ENCODE results near the gene FXYD7.

Gene FXYD7

DNA sequence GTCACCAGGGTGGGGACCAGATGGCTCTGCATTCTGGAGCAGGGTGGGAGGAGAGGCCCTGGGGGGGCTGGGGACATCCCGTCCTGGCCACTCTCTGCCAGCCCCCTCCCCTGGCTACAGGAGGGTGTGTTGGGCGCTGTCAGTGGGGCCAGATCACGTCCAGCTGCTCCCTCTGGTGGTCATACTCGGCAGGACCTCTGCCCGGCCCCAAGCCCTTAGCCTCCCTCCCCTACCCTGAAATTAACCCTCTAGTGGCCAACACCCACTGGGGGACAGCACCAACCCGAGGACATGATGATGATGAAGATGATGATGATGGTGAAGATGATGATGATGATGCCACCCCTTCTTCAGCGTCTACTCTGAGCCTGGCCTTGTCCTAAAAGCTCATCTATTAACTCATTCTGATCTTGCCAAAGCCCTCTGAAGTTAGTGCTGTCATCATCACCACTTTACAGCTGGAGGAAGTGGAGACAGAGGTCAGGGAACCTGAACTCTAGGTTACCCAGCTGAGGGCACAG is 7.6 kb upstream of the FXYD7 start:
- FAIRE-seq = no peak
- TF ChIP-seq, protein P1, sequence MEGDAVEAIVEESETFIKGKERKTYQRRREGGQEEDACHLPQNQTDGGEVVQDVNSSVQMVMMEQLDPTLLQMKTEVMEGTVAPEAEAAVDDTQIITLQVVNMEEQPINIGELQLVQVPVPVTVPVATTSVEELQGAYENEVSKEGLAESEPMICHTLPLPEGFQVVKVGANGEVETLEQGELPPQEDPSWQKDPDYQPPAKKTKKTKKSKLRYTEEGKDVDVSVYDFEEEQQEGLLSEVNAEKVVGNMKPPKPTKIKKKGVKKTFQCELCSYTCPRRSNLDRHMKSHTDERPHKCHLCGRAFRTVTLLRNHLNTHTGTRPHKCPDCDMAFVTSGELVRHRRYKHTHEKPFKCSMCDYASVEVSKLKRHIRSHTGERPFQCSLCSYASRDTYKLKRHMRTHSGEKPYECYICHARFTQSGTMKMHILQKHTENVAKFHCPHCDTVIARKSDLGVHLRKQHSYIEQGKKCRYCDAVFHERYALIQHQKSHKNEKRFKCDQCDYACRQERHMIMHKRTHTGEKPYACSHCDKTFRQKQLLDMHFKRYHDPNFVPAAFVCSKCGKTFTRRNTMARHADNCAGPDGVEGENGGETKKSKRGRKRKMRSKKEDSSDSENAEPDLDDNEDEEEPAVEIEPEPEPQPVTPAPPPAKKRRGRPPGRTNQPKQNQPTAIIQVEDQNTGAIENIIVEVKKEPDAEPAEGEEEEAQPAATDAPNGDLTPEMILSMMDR (IDR thresholded peaks at IDR 0.05; ENCODE audit: insufficient read depth, missing control alignments) = peak; percentile 70
- peak; percentile 98 for DNase-seq (ENCODE audit: insufficient read length, low spot score)

DNA sequence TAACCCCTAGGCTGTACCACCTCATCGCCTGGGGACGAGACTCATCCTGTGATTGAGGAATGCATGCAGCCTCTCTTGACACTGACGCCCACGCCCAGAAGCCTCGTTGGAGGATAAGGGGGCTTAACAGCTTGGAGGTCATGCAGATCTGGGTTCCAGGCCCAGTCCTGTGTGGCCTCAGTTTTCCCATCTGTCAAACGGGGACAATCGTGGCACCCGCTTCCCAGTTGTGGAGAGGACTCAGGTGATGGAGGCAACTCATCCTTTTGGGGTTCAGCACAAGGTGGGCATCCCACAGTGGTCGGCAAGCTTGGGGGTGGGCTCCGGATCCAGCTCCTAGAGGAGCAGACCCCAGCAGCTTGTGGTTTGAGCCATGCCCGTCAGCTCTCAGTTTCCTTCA is 6.8 kb upstream of the FXYD7 start:
- TF ChIP-seq, protein P1 (IDR thresholded peaks at IDR 0.05; ENCODE audit: insufficient read depth, missing control alignments) = no peak
- DNase-seq (ENCODE audit: insufficient read length, low spot score) = no peak
- no peak for FAIRE-seq

- TF ChIP-seq, protein P1 (IDR thresholded peaks at IDR 0.05; ENCODE audit: insufficient read depth, missing control alignments) = no peak
- DNase-seq (ENCODE audit: insufficient read length, low spot score) (no peak), FAIRE-seq (no peak)
These were observed 5.9 kb upstream of the FXYD7 start for GRCh38 chr19:35136977-35137702.

DNA sequence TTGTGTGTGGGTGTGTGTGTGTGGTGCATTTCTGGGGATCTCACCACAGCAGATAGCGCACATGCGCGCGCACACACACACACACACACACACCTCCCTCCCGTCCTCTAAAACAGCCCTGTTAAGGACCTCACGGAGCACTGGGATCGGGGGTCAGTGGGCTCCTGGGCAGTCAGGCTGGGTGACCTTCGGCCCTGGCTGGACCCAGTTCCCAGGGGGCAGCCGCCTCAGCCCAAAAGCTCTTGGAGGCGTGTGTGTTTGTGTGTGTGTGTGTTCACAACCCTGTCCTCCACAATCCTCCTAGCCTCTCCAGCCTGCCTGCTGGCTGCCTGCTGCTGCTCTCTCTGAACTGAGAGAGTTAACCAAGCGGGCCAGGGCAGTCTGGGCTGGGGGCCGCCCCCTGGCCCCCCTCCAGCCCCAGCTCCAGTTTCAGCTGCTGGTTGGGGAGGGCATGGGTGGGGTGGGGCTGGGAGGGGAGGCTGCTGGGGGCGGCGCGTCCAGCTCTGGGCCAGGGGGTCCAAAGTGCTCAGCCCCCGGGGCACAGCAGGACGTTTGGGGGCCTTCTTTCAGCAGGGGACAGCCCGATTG is 4.7 kb upstream of the FXYD7 start, which contains the start of gene FXYD1:
TSS of gene FXYD1 (plus strand) at position 520 of the 588 bp plus-strand sequence. CDS start 1,256 bp downstream, outside the sequence.
- TF ChIP-seq, protein P1 (IDR thresholded peaks at IDR 0.05; ENCODE audit: insufficient read depth, missing control alignments) = no peak
- FAIRE-seq (no peak), DNase-seq (ENCODE audit: insufficient read length, low spot score) (no peak)

DNA sequence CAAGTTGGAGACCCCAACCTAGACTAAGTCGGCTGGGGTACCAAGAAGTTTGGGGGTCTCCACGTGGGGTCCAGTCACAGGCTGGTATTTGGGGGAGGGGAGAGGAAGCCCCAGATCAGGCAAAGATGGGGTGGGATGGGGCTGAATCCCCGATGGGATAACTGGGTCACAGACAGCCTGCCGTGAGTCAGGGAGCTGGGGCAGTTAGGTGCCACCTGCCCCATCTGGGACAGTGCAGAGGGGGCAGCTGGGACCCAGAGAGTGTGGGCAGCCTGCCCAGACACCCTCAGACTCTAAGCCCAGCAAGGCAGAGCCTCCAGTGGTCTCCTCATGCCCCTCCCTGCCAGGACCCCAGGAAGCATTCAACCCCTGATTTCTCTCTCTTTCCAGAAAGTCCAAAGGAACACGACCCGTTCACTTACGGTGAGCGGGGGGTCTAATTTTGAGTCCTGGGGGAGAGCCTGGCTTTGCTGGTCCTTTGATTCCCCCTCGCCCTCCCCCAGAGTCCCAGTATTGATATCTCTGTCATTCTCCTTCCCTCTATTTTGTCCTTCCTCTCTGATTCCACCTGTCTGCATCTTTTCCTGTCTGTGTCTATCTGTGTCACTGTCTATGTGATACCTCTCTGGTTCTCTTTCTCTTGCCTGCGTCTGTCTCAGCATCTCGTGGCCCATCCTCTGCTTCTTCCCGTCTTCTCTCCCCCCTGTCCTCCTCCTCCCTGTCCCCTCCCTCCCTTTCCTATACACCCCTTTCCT is 2.7 kb upstream of the FXYD7 start:
- TF ChIP-seq, protein P1 (IDR thresholded peaks at IDR 0.05; ENCODE audit: insufficient read depth, missing control alignments) = no peak
- no peak for FAIRE-seq
- DNase-seq (ENCODE audit: insufficient read length, low spot score) = no peak

DNA sequence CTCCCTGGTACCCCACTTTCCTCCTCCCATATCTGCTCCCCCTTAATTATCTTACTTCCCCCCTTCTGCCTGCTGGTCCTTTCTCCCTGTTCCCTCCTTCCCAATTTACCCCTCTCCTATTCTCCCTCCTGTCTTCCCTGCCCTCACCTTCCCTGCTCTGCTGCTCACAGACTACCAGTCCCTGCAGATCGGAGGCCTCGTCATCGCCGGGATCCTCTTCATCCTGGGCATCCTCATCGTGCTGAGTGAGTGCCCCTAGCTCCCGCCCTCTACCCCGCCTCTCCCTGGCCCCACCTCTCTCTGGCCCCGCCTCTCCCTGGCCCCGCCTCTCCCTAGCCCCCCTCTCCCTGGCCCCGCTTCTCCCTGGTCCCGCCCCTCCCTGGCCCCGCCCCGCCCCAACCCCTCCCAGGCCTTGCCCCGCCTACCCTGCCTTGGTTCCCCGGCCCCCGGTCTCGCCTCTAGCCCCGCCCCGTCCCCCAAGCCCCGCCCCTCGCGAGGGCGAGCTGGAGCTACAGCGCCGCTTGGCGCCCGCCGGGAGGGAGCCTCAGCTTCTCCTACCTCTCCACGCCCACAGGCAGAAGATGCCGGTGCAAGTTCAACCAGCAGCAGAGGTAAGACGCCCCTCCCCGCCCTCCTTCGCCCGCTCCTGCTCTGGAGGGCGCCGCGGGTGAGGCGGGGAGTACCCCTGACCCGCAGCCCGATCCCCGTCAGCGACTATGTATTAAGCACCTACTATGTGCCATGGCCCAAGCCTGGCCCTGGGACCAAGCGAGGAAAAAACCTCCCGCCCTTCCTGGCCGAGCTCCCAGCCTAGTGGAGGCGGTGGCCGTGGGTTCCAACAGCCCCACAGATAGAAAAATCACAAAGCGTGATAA is 1.9 kb upstream of the FXYD7 start:
- FAIRE-seq (no peak), DNase-seq (ENCODE audit: insufficient read length, low spot score) (peak; percentile 96)
- TF ChIP-seq, protein P1 (IDR thresholded peaks at IDR 0.05; ENCODE audit: insufficient read depth, missing control alignments) = peak; percentile 45

Data from D721Med (cell line).